GM19452 (cell line): ENCODE results near the gene HBQ1.
"Not testable (repeated sequence)": the region's sequence is repeated elsewhere in the genome, so short reads cannot be mapped to it uniquely, and the experiment has no call there.

Experiments used
- ATAC-seq: cut with Tn5 transposase; IDR thresholded peaks from one replicate; pipeline ENCODE4 v1.9.1; 2021; ENCODE audit not compliant: unreplicated experiment

HBQ1 gene

GRCh38 chr16:180101-180675 lies at the start of gene HBQ1:
Gene HBQ1, plus strand, starts transcription at chr16:180459. Its CDS starts 28 bp downstream, at chr16:180487.
- no peak for ATAC-seq

GRCh38 chr16:130533-131173 lies 49.6 kb upstream of the HBQ1 start:
- no peak for ATAC-seq

- ATAC-seq = no peak
Measured at GRCh38 chr16:132120-132519, 48.1 kb upstream of the HBQ1 start.

- ATAC-seq = no peak
Measured at GRCh38 chr16:133716-134115, 46.5 kb upstream of the HBQ1 start.

- no peak for ATAC-seq
Measured at GRCh38 chr16:138049-138417, 42.2 kb upstream of the HBQ1 start.

- ATAC-seq = no peak
Measured at GRCh38 chr16:140175-140857, 39.9 kb upstream of the HBQ1 start.

- no peak for ATAC-seq
Measured at GRCh38 chr16:142405-142967, 37.8 kb upstream of the HBQ1 start.

GRCh38 chr16:143047-143446 lies 37.2 kb upstream of the HBQ1 start:
- ATAC-seq = no peak

GRCh38 chr16:143456-143855 lies 36.8 kb upstream of the HBQ1 start:
- ATAC-seq = no peak

- ATAC-seq = no peak
Measured at GRCh38 chr16:144797-145252, 35.4 kb upstream of the HBQ1 start.

GRCh38 chr16:146646-147045 lies 33.6 kb upstream of the HBQ1 start:
- ATAC-seq = no peak

- ATAC-seq = no peak
Measured at GRCh38 chr16:149024-149660, 31.1 kb upstream of the HBQ1 start.

GRCh38 chr16:152141-153128 lies 27.8 kb upstream of the HBQ1 start, which contains the start of gene HBZ:
Gene HBZ, plus strand, starts transcription at chr16:152644. Its CDS starts 266 bp downstream, at chr16:152910.
- no peak for ATAC-seq

- not testable (repeated sequence) for ATAC-seq
Measured at GRCh38 chr16:153129-153521, 27.1 kb upstream of the HBQ1 start.

- ATAC-seq = not testable (repeated sequence)
Measured at GRCh38 chr16:153550-154216, 26.6 kb upstream of the HBQ1 start.

GRCh38 chr16:154217-155030 lies 25.8 kb upstream of the HBQ1 start:
- ATAC-seq = no peak

GRCh38 chr16:155031-155398 lies 25.2 kb upstream of the HBQ1 start:
- ATAC-seq = no peak

GRCh38 chr16:159136-159849 lies 21.0 kb upstream of the HBQ1 start:
- no peak for ATAC-seq
